Measurements from ENCODE around the gene OR11A1.
"Not testable (repeated sequence)": the region's sequence is repeated elsewhere in the genome, so short reads cannot be mapped to it uniquely, and the experiment has no call there.

The OR11A1 gene

DNA sequence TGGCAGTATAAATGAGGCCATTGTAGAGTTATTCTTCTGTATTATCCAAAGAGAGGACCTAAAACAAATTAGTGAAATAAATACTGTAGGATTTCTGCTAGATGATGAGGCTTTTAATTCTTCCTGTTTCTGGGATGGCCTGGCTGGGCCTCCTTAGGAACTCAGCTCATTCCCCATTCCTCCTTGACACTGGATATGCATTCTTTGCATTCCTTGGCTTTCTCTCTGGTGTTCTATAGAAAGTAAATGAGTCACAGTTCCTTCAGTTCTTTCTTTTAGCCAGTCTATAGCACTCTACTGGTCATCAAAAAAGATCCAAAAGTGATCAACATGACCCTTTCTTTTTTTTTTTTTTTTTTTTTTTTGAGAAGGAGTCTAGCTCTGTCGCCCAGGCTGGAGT is 9.2 kb downstream of the OR11A1 start:
- peak; percentile 46 for DNase-seq (ENCODE audit: low spot score)
- ChIA-PET CTCF (no interaction called here), POLR2A (ENCODE audit: low non-redundant PET) (no interaction called here)
- TF ChIP-seq, protein P1, sequence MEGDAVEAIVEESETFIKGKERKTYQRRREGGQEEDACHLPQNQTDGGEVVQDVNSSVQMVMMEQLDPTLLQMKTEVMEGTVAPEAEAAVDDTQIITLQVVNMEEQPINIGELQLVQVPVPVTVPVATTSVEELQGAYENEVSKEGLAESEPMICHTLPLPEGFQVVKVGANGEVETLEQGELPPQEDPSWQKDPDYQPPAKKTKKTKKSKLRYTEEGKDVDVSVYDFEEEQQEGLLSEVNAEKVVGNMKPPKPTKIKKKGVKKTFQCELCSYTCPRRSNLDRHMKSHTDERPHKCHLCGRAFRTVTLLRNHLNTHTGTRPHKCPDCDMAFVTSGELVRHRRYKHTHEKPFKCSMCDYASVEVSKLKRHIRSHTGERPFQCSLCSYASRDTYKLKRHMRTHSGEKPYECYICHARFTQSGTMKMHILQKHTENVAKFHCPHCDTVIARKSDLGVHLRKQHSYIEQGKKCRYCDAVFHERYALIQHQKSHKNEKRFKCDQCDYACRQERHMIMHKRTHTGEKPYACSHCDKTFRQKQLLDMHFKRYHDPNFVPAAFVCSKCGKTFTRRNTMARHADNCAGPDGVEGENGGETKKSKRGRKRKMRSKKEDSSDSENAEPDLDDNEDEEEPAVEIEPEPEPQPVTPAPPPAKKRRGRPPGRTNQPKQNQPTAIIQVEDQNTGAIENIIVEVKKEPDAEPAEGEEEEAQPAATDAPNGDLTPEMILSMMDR (conservative IDR thresholded peaks at IDR 0.05; ENCODE audit: low read depth), result no peak
- H3K27ac ChIP-seq, result no peak overlapping the region

DNA sequence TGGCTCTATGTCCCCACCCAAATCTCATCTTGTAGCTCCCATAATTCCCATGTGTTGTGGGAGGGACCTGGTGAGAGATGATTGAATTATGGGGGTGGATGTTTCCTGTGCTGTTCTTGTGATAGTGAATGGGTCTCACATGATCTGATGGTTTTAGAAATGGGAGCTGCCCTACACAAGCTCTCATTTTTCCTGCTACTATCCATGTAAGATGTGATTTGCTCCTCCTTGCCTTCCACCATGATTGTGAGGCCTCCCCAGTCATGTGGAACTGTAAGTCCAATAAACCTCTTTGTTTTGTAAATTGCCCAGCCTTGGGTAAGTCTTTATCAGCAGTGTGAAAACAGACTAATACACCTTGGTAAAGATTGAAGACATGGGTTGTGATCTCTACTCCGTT is 12.8 kb downstream of the OR11A1 start:
- DNase-seq (ENCODE audit: low spot score); CTCF ChIA-PET; H3K27ac ChIP-seq; POLR2A ChIA-PET (ENCODE audit: low non-redundant PET): not testable (repeated sequence)

DNA sequence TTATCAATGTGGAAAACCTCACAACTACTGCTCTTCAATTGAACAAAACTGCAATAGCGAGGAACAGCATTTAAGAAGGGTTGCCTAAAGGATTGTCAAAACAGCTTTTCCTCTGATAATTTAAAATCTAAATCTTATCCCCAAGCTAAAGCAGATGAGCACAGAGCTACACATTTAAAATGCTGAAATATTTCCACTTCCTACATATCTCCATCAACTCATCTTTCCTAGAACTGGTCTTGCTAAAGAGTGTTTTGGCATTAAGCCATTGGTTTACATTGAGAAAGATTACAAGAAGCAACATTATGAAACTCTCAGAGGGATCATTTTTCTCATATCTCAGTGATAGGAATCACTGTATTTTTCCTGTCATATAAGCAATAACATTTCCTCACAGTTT is 14.2 kb downstream of the OR11A1 start:
- ChIA-PET CTCF (no interaction called here), POLR2A (ENCODE audit: low non-redundant PET) (no interaction called here)
- TF ChIP-seq, protein P1 (conservative IDR thresholded peaks at IDR 0.05; ENCODE audit: low read depth), result no peak
- no peak overlapping the region for H3K27ac ChIP-seq
- DNase-seq (ENCODE audit: low spot score), result no peak

DNA sequence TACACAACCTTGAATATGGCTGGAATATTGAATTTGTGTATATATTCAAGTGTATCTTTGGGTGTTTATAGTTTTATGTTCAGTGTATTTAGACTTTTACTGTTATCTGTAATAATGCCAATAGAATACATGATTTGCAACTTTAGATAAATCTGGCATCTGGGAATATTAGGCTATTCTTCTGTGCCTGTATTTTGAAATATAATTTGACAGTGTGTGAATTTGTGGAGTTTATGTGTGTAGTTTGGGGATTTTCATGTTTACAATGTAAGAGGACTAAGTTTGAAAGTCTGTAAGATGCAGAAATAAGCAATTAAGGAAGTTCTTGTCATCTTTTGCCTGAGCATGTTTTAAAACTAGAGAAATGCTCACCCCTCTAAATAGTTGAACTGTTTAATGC is 17.9 kb downstream of the OR11A1 start, which contains the start of gene OR10C1:
TSS of gene OR10C1 (plus strand) at position 301 of the 400 bp plus-strand sequence. CDS start 710 bp downstream, outside the sequence.
- no peak for DNase-seq (ENCODE audit: low spot score)
- H3K27ac ChIP-seq, result no peak within 1 kb of the TSS
- POLR2A ChIA-PET (ENCODE audit: low non-redundant PET), result no interaction called here
- TF ChIP-seq, protein P1 (conservative IDR thresholded peaks at IDR 0.05; ENCODE audit: low read depth), result no peak
- CTCF ChIA-PET, result no interaction called here

DNA sequence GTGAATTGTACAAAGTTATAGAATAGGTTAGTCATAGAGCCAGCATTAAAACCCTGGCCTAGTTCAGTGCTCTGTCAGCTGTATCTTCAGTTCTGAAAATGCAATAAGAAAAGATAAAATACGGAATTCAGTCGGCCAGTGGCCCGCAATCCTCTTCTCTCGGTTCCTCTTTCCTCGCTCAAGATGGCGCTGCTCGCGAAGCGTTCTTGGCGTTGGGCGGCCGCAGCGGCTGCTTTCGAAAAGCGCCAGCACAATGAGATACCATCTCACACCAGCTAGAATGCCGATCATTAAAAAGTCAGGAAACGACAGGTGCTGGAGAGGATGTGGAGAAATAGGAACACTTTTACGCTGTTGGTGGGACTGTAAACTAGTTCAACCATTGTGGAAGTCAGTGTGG is 20.1 kb downstream of the OR11A1 start:
- POLR2A ChIA-PET (ENCODE audit: low non-redundant PET); DNase-seq (ENCODE audit: low spot score); H3K27ac ChIP-seq: not testable (repeated sequence)
- CTCF ChIA-PET, result interaction anchor here (0.6 kb wide), 1 partner anchor 120 kb away, joined by 3 read pairs; no protein-coding TSS in a partner anchor

DNA sequence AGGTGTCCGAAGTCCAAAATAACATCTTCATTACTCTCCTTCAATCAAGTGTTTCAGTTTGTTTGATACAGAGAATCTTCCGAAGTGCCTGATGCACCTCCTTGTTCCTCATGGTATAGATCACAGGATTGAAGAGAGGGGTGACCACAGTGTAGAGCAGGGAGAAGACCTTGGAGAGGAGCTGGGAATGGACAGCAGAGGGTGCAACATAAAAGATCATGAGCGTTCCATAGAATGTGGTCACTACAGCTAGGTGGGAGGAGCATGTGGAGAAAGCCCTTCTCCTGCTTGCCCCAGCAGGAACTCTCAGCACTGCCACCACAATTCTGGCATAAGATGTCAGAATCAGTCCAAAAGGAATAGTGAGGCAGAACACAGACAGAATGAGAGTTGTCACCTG is 30.2 kb downstream of the OR11A1 start:
- TF ChIP-seq, protein P1 (conservative IDR thresholded peaks at IDR 0.05; ENCODE audit: low read depth), result no peak
- DNase-seq (ENCODE audit: low spot score), result no peak
- CTCF ChIA-PET, result no interaction called here
- H3K27ac ChIP-seq, result no peak overlapping the region
- POLR2A ChIA-PET (ENCODE audit: low non-redundant PET), result no interaction called here

DNA sequence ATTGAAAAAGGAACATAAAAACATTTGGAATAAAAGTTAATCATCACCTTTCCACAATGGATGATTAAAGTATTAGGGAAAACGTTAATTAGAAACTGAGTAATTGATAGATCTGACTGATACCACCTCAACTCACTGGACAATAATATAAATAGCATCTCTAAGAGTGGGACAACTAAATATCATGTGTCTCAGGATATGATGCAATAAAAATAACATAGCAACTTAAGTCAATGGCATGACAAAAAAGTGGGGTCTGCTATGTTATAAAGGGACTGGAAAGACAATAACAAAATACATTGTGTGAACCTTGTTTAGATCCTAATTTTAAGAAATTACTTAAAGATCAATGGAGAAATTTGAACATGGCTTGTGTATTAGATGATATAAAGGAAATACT is 31.8 kb downstream of the OR11A1 start:
- DNase-seq (ENCODE audit: low spot score), result no peak
- CTCF ChIA-PET, result interaction anchor here (0.7 kb wide), 2 partner anchors 165 to 979 kb away, joined by 3 to 4 read pairs; no protein-coding TSS in a partner anchor
- H3K27ac ChIP-seq, result no peak overlapping the region
- POLR2A ChIA-PET (ENCODE audit: low non-redundant PET), result no interaction called here
- TF ChIP-seq, protein P1 (conservative IDR thresholded peaks at IDR 0.05; ENCODE audit: low read depth), result no peak

DNA sequence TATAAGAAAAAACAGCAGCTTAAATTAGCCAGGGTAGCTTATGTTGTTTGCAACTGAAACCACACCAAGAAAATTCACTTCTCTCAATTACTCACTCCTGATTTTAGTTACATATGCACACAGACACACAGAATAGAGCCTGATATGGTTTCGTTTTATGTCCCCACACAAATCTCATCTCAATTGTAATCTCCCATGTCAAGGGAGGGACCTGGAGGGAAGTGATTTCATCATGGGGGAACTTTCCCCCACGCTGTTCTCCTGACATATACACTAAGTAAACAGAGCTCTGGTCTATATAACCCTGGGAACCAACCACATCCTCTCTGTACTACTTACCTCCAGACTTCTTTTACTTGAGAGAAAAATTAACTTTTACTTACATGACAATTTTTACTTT is 32.3 kb downstream of the OR11A1 start:
- ChIA-PET CTCF (no interaction called here), POLR2A (ENCODE audit: low non-redundant PET) (no interaction called here)
- DNase-seq (ENCODE audit: low spot score), result no peak
- TF ChIP-seq, protein P1 (conservative IDR thresholded peaks at IDR 0.05; ENCODE audit: low read depth), result no peak
- H3K27ac ChIP-seq, result no peak overlapping the region

Data from RWPE1 (cell line).